AG10803 (cell line): ENCODE results near the gene TMEM154.

Source experiments
- DNase-seq: peaks from one replicate; pipeline ENCODE4 v3.0.0; 2010; ENCODE audit warnings: low read depth
- H3K4me3 ChIP-seq: 2 replicates; pipeline ENCODE4 v1.5.1; 2011; ENCODE audit warnings: mild to moderate bottlenecking, low read length, control low read depth
- CTCF ChIP-seq: conservative IDR thresholded peaks from 2 replicates; pipeline ENCODE4 v1.5.1; 2011; ENCODE audit warnings: mild to moderate bottlenecking, low read length, control low read depth, inconsistent platforms

TMEM154 gene

GRCh38 chr4:152575533-152575932, 104.3 kb downstream of the TMEM154 start:
- H3K4me3 ChIP-seq = no peak overlapping the region
- DNase-seq = no peak
- no peak for TF ChIP-seq CTCF

- no peak for DNase-seq
- H3K4me3 ChIP-seq = no peak overlapping the region
- TF ChIP-seq CTCF = no peak
Measured at GRCh38 chr4:152573861-152574260, 105.9 kb downstream of the TMEM154 start.

GRCh38 chr4:152572417-152573086, 107.2 kb downstream of the TMEM154 start:
- DNase-seq = peak; percentile 15
- no peak overlapping the region for H3K4me3 ChIP-seq
- no peak for TF ChIP-seq CTCF

- DNase-seq = no peak
- no peak for TF ChIP-seq CTCF
- no peak overlapping the region for H3K4me3 ChIP-seq
Measured at GRCh38 chr4:152571770-152572169, 108.0 kb downstream of the TMEM154 start.

DNA sequence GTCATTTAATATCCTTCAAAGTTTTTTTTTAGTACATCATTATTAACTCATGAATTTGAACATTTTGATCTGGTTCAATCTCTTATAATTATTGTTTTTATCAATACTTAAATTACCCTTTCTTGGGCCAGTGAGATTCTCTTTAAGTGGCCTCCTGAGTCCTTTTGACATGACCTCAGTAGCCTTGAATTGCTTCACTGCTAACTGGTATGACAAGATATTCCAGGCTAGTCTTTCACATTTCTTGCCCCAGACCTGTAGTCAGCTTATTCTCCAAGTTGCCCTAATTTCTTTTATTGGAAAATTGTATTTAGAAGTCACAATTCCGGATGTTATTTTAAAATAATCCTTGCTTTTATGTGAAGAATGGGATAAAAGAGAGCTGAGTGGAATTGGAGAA, 108.5 kb downstream of the TMEM154 start:
- H3K4me3 ChIP-seq = no peak overlapping the region

More for the DNA sequence above, 108.5 kb downstream of the TMEM154 start:
- no peak for DNase-seq
- TF ChIP-seq CTCF = no peak
